ENCODE measurements around the gene ZNF600.
"Not testable (repeated sequence)": the region's sequence is repeated elsewhere in the genome, so short reads cannot be mapped to it uniquely, and the experiment has no call there.

ZNF600 gene

GRCh38 chr19:52741371-52741770, 45.2 kb downstream of the ZNF600 start:
- not testable (repeated sequence) for DNase-seq

DNA sequence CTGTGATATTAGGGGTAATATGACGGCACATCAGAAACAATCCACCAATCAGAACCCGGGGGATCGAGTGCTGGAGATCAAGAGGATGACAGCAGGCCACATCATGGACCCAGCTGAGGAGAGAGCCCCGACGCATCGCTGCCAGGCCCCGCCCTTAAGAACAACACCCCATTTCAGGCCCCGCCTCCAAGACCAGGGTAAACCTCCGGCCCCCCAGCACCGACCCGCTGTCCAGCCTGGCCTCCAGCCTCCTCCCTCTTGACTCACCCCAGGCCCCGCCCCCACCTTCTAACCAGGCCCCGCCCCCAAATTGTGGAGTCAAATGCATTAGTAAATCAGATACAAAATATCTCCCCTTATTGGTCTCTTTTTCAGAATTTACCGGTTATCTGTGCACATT, 47.0 kb downstream of the ZNF600 start:
- no peak for DNase-seq

- DNase-seq, result no peak
Observed at GRCh38 chr19:52735734-52736133, 50.9 kb downstream of the ZNF600 start.

DNA sequence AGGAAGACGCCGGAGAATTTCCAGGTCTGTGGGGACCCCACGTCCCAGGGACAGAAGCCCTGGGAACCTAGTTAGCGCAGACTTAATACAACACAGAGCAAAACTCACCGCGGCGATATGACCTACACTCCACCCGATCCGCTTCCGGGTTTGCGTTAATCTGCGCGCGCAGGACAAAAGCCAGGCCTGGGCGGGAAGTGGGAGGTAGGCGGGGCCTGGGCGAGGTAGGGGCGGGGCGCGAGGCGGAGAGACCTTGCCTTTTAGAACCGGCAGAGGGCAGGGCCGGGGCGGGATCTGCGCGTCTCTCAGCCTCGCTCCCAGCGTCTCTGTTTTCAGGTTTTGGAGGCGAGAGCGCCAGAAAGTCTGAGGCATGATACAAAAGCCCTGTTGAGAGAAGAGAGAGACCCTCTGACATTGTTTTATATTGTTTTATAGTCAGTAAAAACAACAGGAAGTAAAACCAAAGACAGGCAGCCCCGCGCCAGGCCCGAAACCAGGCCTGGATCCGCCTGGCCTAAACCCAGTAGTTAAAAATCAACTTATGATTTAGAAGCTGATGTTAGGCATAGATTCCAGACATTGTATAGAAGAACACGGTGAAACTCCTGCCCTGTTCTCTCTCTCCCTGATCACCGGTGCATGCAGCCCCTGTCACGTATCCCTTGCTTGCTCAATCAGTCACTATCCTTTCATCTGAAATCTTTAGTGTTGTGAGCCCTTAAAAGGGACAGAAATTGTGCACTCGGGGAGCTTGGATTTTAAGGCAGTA, 51.5 kb downstream of the ZNF600 start, which contains the start of gene ZNF611:
TSS of gene ZNF611 (minus strand) at position 152 of the 769 bp plus-strand sequence. CDS start 19,150 bp downstream, outside the sequence.
- peak; percentile 95 for DNase-seq

DNA sequence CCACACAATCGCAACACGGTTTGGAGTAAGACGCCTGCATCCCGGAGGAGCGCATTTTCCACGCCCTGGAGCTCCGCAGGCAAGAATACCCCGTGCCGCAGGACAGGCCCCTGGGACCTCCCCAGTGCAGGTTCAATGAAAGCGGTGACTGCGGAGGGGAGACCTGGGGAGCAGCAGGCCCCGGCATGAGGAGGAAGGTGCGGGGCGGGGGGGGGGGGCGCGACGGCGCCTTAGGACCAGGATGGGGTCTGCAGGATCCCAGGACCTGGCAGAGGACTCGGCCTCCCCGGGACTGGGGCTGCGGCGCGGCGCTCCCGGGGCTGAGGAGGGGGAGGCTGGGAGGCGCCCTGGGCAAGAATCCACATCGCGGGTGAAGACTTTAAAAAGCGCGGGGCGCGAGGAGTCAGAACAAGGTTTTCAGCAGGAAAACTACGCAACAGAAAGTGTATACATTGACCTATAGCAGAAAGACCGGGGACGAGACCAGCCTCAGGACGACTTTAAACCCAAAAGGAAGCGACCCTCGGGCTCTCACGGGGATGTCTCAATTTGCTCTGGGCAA, 52.2 kb downstream of the ZNF600 start:
- no peak for DNase-seq

GRCh38 chr19:52726051-52726450, 60.5 kb downstream of the ZNF600 start:
- not testable (repeated sequence) for DNase-seq

DNA sequence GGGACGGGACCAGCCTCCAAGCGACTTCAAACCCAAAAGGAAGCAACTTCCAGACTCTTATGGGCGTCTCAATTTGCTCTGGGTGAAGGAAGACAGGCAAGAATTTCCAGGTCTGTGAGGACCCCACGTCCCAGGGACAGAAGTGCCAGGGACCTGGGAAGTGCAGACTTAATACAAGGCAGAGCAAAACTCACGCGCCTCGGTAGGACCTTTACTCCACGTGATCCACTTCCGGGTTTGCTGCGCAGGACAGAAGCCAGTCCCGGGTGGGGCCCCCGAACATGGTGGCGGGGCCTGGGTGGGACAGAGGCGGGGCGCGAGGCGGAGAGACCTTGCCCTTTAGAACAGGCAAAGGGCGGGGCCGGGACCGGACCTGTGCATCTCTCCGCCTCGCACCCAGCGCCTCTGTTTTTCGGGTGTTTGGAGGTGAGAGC, 61.0 kb downstream of the ZNF600 start:
- DNase-seq, result no peak

- DNase-seq, result no peak
Observed at GRCh38 chr19:52724701-52725514, 61.7 kb downstream of the ZNF600 start.

GRCh38 chr19:52723907-52724598, 62.5 kb downstream of the ZNF600 start:
- not testable (repeated sequence) for DNase-seq

GRCh38 chr19:52722062-52723003, 64.3 kb downstream of the ZNF600 start:
- DNase-seq, result no peak

GRCh38 chr19:52720541-52720940, 66.0 kb downstream of the ZNF600 start:
- DNase-seq, result not testable (repeated sequence)

- no peak for DNase-seq
Observed at GRCh38 chr19:52716522-52716921, 70.1 kb downstream of the ZNF600 start.

DNA sequence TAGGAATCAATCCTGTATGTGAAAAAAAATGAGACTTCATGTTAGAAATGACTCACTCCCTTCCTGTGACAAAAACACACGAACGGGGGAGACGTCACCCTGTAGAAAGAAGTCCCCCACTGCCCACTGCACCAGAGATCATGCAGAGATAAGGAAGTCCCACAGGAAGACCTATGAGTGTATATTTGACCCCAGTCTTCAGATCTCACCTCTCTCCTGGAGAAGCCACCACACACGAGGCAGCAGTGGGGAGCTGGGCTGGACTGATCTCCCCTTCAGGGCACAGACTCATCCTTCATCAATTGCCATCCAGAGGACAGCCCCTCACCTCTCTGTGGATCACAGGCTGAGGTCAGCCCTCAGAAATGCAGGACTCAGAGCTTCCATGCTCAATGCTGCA, 70.7 kb downstream of the ZNF600 start:
- DNase-seq, result not testable (repeated sequence)

- DNase-seq, result not testable (repeated sequence)
Observed at GRCh38 chr19:52715330-52715729, 71.3 kb downstream of the ZNF600 start.
